Skeletal muscle cell (primary cell): ENCODE measurements around the gene PLIN5.
A peak's percentile ranks its signal among the peaks of the same experiment; 100 is the strongest.

Source experiments
- DNase-seq: peaks from one replicate; pipeline ENCODE4 v3.0.0-alpha.2; 2010; ENCODE audit warnings: low read depth
- H3K4me3 ChIP-seq: 2 replicates; pipeline ENCODE4 v1.5.1; 2011; ENCODE audit warnings: low read depth, mild to moderate bottlenecking, control low read depth, low read length, moderate library complexity

PLIN5 gene, protein sequence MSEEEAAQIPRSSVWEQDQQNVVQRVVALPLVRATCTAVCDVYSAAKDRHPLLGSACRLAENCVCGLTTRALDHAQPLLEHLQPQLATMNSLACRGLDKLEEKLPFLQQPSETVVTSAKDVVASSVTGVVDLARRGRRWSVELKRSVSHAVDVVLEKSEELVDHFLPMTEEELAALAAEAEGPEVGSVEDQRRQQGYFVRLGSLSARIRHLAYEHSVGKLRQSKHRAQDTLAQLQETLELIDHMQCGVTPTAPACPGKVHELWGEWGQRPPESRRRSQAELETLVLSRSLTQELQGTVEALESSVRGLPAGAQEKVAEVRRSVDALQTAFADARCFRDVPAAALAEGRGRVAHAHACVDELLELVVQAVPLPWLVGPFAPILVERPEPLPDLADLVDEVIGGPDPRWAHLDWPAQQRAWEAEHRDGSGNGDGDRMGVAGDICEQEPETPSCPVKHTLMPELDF

GRCh38 chr19:4534836-4535658 is at the start of gene PLIN5:
Gene PLIN5, minus strand, starts transcription at chr19:4535224. Its CDS starts 1,150 bp downstream, at chr19:4534074.
- no peak for DNase-seq
- peak within 1 kb of the TSS; percentile 9 for H3K4me3 ChIP-seq

DNA sequence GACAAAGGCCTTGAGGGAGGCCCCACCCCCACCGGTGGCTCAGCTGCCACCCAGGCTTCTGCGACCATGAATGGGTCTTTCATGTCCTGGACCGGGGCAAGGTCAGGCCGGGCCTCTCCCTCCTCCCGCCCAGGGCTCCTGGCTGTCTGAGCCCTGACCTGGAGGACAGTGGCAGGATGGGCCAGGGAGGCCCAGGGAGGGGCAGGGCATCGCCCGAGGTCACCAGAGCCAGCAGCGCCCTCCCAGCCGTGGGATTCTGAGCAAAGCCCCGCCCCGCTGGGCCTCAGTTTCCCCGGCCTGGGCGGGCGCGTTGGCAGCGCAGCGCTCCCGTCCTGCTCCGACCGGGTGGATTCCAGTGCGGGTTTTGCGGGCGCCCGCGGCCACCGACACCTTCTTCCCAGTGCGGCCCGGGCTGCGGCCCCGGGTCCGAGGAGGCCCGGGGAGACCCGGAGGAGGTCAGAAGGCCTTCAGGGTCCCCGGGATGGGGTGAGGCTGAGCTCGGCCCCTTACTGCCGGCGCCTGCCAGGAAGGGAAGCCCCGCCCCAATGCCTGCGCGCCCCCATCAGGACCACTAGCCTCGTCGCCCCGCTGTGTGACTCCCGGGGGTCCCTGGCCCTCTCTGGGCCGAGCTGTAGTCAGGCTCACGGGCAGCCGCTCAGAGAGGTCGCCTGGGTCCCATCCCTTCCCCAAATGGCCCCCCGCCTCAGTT is 49.1 kb upstream of the PLIN5 start:
- peak overlapping the region; percentile 46 for H3K4me3 ChIP-seq
- no peak for DNase-seq

DNA sequence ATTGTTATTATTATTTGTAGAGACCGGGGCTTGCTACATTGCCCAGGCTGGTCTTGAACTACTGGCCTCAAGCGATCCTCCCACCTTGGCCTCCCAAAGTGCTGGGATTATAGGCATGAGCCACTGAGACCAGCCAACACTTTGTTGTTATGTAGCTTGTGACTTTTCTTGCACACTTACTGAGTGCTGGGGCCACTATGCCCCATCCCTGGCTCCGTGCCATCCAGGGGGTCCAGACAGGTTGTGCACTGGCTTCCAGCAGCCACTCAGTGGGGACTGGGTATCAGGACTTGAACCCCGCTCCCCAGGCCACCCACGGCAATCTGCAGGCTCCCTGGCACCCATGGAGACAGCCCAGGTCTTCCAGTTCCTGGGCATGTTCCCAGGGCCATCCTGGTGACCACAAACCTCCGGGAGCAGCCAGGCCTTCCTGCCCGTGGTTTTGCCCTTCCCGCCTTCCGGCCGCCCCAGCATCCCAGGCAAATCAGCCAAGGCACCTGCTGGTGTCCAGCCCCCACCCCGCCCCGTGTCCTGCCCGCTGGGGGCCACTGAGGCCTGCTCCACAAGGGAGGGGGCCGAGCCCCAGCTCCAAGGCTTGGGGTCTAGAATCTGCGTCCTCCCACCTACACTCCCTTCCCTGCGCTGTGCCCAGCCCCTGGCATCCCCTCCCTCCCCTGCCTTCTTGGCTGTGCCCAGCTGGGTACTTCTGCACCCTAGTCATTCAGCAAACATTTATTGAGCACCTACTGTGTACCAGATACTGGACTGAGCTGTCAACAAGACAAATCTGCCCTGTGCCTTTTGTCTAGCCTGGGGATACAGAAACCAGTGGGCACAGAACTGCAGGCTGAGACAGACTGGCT is 48.2 kb upstream of the PLIN5 start:
- H3K4me3 ChIP-seq, result no peak overlapping the region
- no peak for DNase-seq

DNA sequence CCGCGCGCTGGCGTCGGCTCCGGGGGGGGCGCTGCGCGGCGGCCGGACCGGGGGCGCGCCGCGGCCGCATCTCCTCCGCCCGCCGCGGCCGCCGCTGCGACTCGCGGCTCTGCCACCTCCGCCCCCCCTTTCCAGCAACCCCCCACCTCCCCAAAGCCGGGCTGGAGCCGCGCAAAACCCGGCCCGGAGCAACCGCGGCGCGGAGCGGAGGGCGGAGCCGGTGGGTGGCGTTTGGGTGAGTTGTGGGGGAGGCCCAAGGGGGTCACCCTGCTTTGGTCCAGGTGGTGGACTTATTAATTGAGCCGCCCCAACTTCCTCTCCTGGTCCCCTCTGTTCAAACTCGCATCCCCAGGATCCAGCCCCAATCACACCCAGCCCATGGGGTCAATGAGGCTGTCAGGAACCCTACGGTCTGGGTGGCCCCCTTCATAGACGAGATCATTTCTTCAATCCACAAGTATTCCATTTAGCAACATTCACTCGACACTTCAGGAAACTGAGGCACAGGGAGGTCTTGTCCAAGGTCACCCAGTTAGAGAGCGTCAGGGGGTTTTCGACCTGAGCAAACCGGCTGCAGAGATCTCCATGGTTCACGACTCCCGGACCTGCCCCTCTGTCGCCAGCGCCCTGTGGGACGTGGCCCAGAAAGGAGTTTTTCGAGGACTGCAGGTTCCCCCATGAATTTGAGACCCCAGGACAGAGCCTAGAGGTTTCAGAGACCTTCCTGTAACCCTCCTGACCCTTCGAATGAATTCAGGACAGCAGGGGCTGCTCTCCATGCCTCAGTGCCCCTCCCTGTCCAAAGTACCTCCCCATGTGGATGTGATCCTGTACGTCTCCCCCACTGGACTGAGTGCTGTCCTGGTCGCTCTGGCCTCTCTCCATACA is 46.9 kb upstream of the PLIN5 start:
- peak overlapping the region; percentile 23 for H3K4me3 ChIP-seq
- DNase-seq, result no peak

- DNase-seq, result no peak
- peak overlapping the region; percentile 47 for H3K4me3 ChIP-seq
Observed at GRCh38 chr19:4580961-4581665, 46.1 kb upstream of the PLIN5 start.

- H3K4me3 ChIP-seq, result peak overlapping the region; percentile 47
- no peak for DNase-seq
Observed at GRCh38 chr19:4580021-4580901, 45.2 kb upstream of the PLIN5 start.

DNA sequence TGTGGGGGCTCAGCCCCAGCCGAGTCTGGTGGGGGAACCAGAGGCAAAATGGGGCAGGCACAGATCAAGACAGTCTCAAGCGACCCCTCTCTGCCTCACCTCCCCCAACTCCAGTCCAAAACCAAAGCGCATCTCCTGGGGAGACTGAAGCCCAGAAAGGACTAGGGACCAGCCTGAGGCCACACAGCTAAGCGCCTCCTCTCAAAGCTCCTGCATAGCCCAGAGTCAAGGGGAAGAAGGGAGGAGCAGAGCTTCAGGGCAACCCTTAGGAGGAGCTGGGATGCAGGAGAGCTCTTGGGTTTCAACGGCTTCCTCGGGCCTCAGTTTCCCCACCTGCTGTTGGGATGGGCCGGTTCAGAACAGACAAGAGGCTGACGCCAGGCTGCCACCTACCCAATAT is 44.4 kb upstream of the PLIN5 start:
- H3K4me3 ChIP-seq, result no peak overlapping the region
- DNase-seq, result no peak

- no peak overlapping the region for H3K4me3 ChIP-seq
- DNase-seq, result no peak
Observed at GRCh38 chr19:4578552-4579248, 43.7 kb upstream of the PLIN5 start.

- DNase-seq, result no peak
- no peak overlapping the region for H3K4me3 ChIP-seq
Observed at GRCh38 chr19:4577020-4577782, 42.2 kb upstream of the PLIN5 start.

DNA sequence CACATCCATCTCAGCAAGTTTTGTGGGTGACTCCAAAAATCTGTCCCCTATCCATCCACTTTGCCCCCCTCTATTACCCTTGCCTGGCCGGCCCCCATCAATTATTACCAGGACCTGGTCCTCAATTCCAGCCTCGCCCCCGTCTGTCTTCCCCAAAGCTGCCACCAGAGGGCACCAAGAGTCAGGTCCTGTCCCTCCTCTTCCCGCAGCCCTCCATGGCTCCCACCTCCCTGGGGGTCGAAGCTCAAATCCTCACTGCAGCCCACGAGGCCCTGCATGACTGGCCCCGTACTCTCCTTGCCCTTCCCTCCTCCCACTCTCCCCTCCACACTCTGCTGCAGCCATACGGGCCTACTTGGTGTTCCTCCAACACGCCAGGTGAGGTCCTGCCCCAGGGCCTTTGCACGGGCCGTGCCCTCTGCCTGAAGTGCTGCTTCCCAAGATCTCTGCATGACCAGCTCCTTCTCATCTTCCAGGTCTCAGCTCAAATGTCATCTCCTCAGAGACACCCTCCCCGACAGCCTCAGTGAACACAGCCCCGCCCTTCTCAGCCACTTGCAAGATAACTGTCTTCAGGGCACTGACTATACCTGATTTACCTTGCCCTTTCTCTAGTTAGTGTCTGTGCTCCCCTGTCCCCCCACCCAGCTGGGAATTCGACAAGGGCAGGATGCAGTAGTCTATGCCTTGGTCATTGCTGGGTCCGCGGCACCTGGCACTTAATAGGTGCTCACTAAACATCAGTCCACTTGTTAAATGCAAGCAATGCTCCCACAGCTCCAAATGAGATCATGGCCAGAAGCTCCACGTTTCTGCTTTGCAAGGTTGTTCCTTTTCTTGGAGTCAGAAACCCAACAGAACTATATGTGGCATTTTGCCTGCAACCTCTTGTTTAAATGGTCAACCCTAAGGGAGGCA is 41.3 kb upstream of the PLIN5 start:
- no peak overlapping the region for H3K4me3 ChIP-seq
- DNase-seq, result no peak

DNA sequence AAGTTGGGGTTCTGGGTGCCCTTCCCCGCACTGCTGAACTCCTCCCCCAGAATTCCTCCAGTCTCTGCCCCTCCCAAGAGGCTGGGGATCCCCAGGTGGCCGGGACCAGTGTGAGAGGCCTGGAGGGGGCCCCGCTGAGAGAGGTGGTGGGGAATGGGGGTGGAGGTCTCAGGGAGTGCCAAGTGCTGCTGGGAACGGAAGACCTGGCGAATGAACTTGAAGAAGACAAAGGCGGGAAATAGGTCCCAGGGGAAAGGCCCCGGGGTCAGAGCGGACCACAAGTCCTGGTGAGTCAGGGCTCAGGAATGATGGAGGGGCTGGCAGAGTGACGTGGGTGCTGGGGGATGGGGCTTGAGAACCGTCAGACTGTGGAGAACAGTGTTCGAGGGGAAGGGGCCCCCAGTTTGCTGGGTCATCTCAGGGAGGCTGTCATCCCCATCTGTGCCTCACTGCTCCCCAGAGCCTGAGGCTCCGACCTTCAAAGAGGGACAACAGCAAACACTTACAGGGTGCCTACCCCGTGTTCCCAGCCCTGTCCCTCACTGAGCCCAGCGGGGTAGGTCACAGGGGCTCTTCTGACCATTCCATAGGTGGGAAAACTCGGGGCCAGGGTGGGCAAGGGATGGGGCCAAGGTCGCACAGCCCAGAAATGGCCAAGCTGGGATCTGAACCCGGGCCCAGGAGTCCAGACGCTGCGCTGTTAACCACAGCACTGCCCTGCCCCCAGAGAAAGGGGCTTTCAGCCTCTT is 40.4 kb upstream of the PLIN5 start:
- peak; percentile 98 for DNase-seq
- no peak overlapping the region for H3K4me3 ChIP-seq

GRCh38 chr19:4573682-4574081 is 38.7 kb upstream of the PLIN5 start:
- H3K4me3 ChIP-seq, result no peak overlapping the region
- DNase-seq, result no peak

GRCh38 chr19:4571305-4571917 is 36.4 kb upstream of the PLIN5 start:
- no peak for DNase-seq
- H3K4me3 ChIP-seq, result no peak overlapping the region
